GM12892 (cell line): Measurements from ENCODE around the gene COL23A1.

Experiments used
- POLR2A ChIP-seq: IDR thresholded peaks from 2 replicates; pipeline ENCODE4 v1.6.1; 2011; ENCODE audit warnings: low read depth, low read length, control low read depth
- TAF1 ChIP-seq: IDR thresholded peaks from 2 replicates; pipeline ENCODE4 v1.6.1; 2011; ENCODE audit warnings: low read depth, mild to moderate bottlenecking, control low read depth, low read length, borderline replicate concordance

GRCh38 chr5:178227929-178228328 is 362.3 kb downstream of the COL23A1 start:
- no peak for TF ChIP-seq POLR2A
- no peak for TF ChIP-seq TAF1
